Tibial nerve (tissue), 4 donors: ENCODE data around the gene PDGFB.

Experiments used
- EP300 ChIP-seq, 2 donors: sonication (generic); formaldehyde crosslinking; IDR thresholded peaks; one replicate each; pipeline ENCODE4 v1.6.1; 2017; ENCODE audit warnings: antibody characterized with exemption in 2 of 2, mild to moderate bottlenecking in 1 of 2
- TF ChIP-seq, protein P1 (sequence below), 5 experiments: fragments of 200-600 bp in 3 of 5; fragments of 450-650 bp in 2 of 5; sonication (generic) in 3 of 5; IDR thresholded peaks; one replicate each; pipeline ENCODE4 v1.5.1; 2016 to 2019; ENCODE audit warnings: antibody characterized with exemption in 5 of 5, mild to moderate bottlenecking in 3 of 5, moderate library complexity in 2 of 5

- TF ChIP-seq, protein P1, sequence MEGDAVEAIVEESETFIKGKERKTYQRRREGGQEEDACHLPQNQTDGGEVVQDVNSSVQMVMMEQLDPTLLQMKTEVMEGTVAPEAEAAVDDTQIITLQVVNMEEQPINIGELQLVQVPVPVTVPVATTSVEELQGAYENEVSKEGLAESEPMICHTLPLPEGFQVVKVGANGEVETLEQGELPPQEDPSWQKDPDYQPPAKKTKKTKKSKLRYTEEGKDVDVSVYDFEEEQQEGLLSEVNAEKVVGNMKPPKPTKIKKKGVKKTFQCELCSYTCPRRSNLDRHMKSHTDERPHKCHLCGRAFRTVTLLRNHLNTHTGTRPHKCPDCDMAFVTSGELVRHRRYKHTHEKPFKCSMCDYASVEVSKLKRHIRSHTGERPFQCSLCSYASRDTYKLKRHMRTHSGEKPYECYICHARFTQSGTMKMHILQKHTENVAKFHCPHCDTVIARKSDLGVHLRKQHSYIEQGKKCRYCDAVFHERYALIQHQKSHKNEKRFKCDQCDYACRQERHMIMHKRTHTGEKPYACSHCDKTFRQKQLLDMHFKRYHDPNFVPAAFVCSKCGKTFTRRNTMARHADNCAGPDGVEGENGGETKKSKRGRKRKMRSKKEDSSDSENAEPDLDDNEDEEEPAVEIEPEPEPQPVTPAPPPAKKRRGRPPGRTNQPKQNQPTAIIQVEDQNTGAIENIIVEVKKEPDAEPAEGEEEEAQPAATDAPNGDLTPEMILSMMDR (IDR thresholded peaks at IDR 0.05), result no peak
- no peak for TF ChIP-seq EP300 (IDR thresholded peaks at IDR 0.05)
Measured at GRCh38 chr22:39227542-39228272, 17.1 kb downstream of the PDGFB start.
